GM19452 (cell line): Measurements from ENCODE around the gene GABRB1.

ENCODE experiments used
- ATAC-seq: cut with Tn5 transposase; IDR thresholded peaks from one replicate; pipeline ENCODE4 v1.9.1; 2021; ENCODE audit not compliant: unreplicated experiment

The GABRB1 gene

GRCh38 chr4:47207555-47207954, 176.2 kb downstream of the GABRB1 start:
- no peak for ATAC-seq

- ATAC-seq = no peak
Observed at GRCh38 chr4:47209833-47210232, 178.5 kb downstream of the GABRB1 start.

GRCh38 chr4:47210828-47211227, 179.5 kb downstream of the GABRB1 start:
- ATAC-seq = no peak

GRCh38 chr4:47213106-47213505, 181.7 kb downstream of the GABRB1 start:
- ATAC-seq = no peak

- ATAC-seq = no peak
Observed at GRCh38 chr4:47213539-47213938, 182.2 kb downstream of the GABRB1 start.

DNA sequence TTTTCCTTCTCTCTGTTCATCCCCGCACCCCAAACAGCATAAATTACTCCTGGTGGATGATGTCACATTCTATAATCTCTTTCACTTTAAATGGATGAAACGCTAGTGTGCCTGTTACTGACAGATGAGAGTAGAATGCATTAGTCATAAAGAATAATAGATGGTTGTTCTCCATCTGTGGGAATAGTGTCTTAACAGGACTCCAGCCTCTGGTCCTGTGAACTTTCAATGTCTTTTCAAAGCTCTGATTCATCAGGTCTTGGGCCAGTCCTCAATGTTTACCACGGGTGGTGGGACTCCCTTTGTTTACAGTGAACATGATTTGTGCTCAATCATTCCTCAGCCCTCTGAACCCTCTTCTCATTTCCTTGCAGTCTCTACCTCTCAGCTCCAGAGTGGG, 182.6 kb downstream of the GABRB1 start:
- no peak for ATAC-seq

DNA sequence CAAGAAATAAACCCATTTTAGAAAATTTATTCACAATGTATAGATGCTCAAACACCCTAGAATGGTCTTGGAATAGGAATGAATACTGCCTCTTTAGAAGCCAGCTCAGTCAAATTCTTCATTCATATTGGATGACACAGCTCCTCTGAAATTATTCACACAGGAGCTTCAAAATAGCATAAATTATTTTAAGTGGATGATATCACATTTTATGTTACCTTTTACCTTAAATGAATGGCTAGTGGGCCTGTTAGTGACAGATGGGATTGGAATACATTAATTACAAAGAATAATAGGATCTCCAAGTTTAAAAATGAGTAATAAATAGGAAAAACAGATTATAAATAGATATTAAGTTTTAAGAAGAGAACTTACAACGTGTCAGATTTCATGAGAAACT, 184.4 kb downstream of the GABRB1 start:
- no peak for ATAC-seq

- ATAC-seq = no peak
Observed at GRCh38 chr4:47217291-47217690, 185.9 kb downstream of the GABRB1 start.

GRCh38 chr4:47217884-47218283, 186.5 kb downstream of the GABRB1 start:
- no peak for ATAC-seq

DNA sequence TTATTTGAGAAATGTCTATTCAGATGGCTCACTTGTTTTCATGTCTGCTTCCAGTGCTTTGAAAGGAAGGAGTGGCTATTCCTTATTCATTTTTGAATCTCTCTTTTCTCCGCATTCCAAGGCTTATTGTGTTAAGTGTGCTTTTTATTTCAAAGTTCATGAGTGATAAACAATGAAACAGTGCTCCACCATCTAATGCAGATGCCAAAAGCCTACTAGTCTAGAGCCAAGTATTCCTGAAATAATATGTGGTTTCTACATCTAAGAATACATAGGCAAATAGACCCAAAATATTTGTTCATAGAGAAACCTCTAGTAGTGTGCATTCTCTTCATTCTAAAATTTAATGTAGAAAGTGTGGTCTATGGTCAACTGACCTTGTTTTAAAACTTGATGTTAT, 187.3 kb downstream of the GABRB1 start:
- no peak for ATAC-seq

- no peak for ATAC-seq
Observed at GRCh38 chr4:47219586-47219985, 188.2 kb downstream of the GABRB1 start.

GRCh38 chr4:47221721-47222120, 190.4 kb downstream of the GABRB1 start:
- ATAC-seq = no peak

GRCh38 chr4:47222276-47222675, 190.9 kb downstream of the GABRB1 start:
- ATAC-seq = no peak

DNA sequence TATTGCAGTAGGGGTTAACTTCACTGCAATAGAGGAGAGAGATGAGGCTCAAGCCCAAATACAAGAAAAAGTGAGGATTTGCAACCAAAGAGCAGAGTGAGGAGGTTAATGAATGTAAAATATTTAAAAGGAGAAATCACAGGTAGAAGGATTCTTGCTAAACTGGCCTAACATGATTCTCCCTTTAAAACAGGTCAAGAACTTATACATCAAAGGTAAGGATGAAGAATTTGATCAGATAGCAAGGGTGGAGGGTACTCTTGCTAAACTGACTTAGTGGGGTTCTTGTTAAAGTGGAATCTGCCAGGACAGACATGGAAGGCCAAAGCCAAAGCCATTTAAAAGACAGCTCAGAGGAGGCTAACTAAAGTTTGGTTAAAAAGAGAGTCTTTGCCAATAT, 193.0 kb downstream of the GABRB1 start:
- ATAC-seq = no peak

DNA sequence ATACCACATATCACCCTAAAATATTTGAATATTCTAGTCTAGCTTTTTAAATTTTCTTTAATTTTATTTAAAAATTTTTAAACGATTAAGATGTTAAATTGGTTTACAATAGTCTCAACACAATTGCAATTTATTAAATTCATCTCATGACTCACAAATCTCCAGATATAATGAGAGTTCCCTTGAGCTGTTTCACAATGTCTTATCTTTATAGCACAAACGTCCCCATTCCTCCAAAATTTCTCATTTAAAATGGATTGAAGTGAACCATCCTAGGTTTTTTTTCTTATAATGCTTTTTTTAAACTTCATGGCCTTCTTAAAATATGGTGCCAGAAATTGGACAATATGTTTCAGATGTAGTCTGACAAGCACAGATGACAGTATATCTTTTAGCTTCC, 204.4 kb downstream of the GABRB1 start:
- ATAC-seq = no peak

DNA sequence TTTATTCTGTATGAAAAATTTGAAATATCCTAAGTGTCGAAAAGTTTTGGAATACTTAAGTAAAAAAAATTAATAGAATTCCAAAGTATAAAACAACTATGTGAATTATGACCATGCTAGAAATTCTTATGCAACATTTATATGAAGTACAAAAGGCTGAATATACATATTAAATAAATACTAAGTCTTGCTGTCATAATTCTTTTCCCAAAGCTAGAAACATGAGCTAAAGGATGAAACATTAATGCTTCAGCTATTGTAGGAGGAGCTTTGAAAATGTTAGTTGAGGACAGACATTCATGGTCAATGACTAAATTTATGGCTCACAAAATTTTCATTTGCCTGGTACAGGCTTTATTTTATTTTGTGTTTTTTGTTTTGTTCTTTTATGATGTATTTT, 207.3 kb downstream of the GABRB1 start:
- ATAC-seq = no peak

DNA sequence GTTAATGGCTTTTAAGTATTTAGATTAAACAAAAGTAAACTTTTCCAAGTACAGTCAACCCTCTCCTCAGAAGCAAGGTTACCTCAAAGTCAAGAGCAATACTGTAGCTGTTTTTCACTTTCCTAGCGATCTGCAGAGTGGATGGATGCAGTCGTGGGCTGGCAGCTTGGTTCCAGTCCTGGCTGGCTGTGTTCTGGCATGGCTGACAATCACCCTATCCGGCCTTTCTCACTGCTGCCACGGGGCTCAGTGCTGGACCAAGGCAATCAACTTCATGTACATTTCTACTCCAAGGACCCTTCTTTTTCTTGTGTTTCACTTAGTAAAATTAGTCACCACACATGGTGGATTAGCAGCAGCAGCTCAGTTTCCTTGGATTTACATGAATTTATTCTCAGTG, 208.3 kb downstream of the GABRB1 start:
- ATAC-seq = no peak

GRCh38 chr4:47251348-47252135, 220.2 kb downstream of the GABRB1 start:
- ATAC-seq = no peak

- no peak for ATAC-seq
Observed at GRCh38 chr4:47263721-47264120, 232.4 kb downstream of the GABRB1 start.

- ATAC-seq = no peak
Observed at GRCh38 chr4:47270201-47270888, 239.0 kb downstream of the GABRB1 start.

DNA sequence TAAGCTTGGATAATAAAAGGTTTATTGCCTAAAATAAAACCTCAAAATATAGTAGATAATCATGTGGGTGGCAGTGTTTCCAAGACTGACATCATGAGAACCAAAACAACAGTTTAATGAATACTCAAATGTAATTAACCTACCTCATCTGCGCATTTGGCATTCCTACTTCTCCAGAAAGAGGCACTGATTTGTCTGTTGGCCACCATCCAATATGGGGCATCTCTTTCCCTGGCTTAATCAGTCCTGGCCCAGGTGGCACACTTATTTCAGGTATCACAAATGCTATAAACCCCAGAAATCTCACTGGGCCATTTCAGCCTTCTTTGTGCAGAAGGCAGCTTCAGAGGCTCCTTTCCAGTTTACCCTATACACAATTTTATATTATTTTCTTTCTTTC, 239.9 kb downstream of the GABRB1 start:
- no peak for ATAC-seq

GRCh38 chr4:47274901-47275300, 243.5 kb downstream of the GABRB1 start:
- ATAC-seq = no peak

DNA sequence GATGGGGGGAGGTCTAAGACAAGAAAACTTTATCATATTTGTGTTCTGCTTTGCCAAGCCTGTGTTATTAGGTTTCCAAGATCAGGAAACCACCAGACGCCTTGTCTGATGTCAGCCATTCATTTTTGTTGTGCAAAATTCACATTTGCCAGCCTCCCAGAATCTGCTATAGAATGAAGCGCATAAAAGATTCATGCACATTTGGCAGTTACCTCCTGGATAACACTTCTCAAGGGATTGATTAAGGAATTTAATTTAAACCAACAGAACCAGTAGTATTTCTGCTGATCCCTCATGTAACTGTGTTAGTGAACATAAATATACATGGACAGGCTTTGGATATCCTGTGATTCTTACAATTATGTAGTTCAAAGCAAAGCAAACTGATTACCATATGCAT, 244.2 kb downstream of the GABRB1 start:
- no peak for ATAC-seq
